Stimulated activated CD8-positive, alpha-beta memory T cell treated with anti-CD3 and anti-CD28 coated beads, Interleukin-12 subunit alpha, Interleukin-12 subunit beta, amount 100 ng/mL, for 24 hours (primary cell): ENCODE data around the gene PJA1.
A peak's percentile ranks its signal among the peaks of the same experiment; 100 is the strongest.

Source experiments
- DNase-seq: peaks from one replicate; pipeline ENCODE4 v3.0.0-alpha.2; 2020; ENCODE audit errors: extremely low read depth

PJA1 gene, protein sequence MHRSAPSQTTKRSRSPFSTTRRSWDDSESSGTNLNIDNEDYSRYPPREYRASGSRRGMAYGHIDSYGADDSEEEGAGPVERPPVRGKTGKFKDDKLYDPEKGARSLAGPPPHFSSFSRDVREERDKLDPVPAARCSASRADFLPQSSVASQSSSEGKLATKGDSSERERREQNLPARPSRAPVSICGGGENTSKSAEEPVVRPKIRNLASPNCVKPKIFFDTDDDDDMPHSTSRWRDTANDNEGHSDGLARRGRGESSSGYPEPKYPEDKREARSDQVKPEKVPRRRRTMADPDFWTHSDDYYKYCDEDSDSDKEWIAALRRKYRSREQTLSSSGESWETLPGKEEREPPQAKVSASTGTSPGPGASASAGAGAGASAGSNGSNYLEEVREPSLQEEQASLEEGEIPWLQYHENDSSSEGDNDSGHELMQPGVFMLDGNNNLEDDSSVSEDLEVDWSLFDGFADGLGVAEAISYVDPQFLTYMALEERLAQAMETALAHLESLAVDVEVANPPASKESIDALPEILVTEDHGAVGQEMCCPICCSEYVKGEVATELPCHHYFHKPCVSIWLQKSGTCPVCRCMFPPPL

DNA sequence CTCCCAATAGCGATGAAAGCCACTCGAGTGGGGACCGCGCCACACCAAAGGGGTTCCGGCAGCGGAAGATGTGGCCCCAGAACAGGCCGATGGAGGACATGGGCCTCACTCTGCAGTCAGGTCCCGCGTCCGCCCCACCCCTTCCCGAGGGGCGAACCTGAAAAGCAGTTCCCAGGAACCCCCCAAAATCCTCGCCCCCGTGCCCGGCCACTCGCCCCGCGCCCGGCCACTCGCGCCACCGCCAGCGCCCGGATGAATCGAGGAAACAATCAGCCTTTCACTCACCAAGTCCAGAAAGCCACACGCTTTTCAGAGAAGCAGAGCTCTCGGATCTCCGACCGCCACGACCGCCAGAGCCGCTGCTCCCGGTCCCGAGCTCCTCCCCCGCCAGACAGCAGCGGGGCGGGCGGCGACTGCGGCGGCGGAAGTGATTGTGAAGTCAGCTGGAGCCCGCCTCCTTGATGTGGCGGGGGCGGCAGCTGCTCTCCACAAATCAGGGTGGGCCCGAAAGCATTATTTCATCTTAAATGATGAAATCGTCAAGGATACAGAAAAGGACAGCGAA, at the start of gene PJA1:
Gene PJA1, minus strand, starts transcription at position 367 of the 565 bp plus-strand sequence. CDS start 2,380 bp downstream, outside the sequence.
- peak; percentile 32 for DNase-seq

DNA sequence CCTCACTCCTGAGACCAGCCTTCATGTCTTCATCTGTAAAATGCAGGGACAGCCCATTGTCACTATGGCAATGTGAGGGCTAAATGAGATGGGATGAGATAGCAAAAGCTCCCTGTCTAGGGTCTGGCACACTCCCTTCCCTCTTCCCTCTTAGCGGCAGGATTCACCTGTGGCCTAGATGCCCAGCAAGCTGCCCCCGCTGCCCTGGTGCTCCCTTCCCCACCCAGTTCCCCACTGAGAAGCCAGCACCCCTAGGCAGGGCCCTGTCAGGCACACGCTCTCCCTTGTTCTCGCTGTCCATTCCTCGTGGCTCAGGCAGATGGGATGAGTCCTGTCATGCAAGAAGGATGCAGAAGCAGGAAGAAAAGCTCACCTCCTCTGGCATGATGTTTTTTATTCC, 49.2 kb upstream of the PJA1 start:
- no peak for DNase-seq

DNA sequence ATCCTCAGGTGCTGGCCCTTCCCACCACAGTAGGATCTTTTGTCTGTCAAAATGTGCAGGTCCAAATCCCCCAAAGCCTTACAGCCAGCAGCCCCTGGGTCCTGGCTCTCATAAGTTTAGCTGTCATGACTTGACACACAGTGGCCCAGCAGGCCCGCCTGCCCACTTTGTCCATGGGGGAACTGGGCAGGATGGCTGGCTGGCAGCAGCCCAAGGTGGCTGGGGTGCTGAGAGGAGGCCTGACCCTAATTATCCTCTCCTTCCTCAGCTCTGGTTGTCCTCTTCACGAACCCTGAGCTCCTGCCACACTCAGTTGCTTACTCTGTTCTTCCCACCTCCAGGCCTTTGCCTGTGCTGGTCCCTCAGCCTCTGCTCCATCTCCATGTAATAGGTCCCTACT, 46.4 kb upstream of the PJA1 start:
- DNase-seq = no peak

DNA sequence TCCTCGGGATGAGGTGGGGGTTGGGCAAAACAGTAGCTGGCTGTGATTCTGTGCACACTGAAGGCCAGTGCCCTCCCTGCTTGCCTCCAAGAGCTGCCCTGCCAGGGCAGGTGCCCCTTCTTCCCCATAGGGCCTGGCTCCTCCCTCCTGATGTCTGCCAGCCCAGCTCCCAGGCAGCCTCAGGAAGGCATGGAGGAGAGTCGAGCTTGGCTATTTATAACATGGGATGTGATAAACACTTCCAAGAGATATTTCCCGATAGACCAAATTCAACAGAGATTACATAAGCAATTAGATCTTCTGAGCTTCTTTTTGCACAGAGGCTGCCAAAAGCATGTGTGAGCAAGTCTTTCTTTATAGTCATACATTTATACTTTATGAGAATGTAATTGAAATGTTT, 45.3 kb upstream of the PJA1 start:
- no peak for DNase-seq

DNA sequence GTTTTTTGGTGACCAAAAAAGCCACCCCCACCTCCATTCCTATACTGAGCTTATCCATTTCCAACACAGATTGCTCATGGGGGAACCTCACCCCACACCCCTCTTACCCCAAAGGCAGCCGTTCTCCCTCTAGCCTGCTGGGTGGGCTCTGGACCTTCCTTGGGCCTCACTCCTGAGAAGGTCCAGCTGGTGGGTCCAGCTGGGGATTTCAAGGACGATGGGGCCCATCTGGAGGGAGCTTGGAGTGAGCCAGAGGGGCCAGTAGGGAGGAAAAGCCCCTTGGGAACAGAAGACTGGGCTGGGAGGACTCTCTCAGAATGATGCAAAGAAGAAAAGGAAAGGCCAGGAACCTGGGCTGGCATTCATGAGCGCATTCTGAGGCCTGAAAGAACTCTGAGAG, 42.0 kb upstream of the PJA1 start:
- DNase-seq = no peak

DNA sequence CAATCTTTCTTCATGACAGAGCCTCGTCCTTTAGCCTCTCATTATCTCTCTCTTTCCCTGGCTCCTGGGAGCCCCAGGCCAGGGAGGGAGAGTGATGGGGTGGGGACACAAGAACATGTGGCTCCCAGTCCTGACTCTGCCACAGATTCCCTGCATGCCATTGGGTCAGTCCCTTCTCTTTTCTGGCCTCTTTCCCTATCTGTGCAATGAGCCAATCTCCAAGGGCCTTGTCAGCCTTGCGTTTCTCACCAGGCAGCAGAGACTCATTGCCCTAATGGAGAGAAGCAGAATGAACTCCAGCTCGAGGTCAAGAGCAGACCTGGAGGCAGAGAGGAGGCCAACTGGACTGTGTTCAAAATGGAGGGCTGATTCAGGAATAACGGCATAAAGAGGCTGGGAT, 38.4 kb upstream of the PJA1 start:
- no peak for DNase-seq

DNA sequence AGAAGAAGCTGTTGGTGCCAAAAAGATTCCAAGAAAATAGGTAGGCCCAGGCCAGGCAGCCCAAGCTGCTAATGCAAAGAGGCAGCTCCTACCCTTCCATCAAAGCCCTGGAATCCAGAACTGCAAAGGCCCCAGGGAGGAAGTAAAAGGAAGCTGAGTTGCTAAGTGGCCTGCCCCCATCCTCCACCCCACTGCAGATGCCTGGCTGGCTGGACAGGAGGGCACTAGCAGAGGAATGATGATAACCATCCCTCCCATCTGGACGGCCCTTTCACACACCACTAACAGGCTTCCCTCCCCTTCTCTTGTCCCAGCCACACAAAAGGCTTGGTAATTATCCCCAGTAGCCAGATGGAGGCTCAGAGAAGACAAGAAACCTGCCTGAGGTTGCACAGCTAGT, 32.4 kb upstream of the PJA1 start:
- no peak for DNase-seq

DNA sequence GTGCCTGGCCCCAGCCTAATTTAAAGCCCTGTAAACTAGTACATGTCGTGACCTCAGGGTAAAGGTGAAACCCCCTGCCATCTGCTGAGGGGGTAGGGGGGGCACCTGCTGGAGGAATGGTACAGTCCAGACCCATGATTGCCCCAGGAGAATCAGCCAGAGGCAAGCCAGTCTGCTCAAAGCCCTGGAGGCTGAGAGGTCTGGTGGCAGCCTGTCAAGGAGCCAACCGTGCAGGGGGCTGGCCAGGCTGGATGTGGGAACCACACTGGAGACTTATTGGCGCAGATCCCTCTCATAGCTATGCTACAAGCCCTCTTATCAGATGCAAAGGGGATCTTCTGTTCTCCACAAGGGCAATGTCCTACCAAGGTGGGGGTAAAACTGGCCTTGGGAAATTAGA, 31.4 kb upstream of the PJA1 start:
- no peak for DNase-seq

DNA sequence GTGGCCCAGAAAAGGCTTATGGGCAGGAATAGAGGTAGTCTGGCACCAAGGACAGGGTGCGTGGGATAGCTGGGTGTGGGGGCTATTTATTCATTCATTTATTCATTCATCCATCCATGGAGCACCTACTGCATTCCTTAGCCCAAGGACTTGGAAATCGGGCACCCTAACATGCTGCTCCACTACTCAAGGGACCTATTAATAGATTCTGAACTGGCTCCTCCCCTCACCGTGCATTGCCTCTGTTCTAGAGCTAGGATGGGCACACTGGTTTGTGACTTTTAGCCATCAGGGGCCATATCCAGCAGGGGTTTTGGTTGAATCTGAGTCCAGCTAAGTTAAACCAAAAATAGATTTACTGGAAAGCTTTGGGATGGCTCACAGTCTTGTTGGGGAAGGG, 30.6 kb upstream of the PJA1 start:
- DNase-seq = no peak

DNA sequence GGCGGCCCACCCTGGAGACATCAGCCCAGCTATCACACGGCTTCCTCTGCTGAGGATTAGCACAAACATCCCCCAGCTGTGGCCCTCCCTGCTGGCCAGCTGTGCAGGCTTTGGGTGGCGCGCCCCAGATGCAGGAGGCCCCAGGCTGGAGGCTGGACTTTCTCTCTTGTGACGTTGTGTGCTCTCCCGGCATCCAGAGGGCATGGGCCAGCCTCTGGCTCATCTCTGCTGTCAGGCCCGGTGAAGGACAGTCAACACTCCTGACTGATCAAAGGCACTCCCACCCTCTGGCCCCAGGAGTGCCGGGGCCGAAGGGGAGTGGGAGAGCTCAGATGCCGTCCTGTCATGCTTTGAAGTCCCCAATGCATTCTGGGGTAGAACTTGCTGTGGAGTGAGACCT, 29.9 kb upstream of the PJA1 start:
- DNase-seq = no peak

DNA sequence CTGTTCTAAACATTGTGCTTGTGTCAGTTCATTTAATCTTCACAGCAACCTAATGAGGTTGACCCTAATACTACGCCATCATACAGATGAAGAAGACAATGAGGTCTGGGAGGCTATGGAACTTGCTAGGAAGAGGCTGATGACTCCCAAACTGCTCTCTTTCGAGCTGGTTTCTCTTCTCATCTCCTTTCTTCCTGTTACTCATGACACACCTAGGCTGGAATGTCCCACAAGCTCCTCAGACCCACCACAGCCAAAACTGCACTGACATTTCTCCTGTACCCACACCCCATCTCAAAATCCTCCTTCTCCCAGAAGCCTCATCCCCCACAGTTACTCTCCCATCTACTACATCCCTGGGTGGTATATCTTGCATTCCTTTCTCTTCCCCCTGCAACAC, 27.4 kb upstream of the PJA1 start:
- no peak for DNase-seq

DNA sequence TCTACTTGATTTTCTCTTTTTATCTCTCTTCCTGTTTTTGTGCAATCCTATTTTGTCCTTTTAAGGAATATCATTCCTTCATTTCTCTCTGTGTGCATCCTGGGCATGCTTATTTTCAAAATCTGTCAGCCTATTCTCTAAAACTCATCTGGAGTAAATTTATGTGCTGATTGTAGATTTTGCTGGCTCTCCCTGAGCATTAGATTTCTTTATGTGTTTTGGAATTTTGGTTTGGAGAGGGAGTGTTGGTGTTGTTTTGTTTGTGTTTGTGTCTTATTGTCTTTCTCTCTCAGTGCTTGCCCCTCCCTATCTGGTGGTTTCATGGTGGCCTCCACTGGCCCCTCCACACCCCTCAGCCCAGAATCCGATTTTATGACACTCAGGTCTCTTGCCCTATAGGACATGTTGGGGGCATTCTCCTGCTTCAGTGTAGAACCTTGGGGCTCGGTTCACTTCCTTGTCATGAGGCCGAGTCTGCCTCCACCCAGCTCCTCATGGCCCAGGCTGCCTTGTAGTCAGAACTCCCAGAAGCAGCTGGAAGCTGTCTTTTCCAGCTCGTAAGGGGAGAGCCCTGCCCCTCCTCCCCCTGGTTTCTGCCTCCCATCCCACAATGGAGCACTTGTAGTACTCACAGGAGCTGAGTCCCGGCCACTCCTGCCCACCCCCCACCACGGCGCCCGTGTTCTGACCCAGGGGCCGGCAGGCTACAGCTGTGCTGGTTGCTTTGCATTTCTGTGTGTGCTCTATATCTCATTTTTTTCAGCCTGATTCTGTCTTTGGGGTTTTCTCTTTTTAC, 24.5 kb upstream of the PJA1 start:
- DNase-seq = no peak

DNA sequence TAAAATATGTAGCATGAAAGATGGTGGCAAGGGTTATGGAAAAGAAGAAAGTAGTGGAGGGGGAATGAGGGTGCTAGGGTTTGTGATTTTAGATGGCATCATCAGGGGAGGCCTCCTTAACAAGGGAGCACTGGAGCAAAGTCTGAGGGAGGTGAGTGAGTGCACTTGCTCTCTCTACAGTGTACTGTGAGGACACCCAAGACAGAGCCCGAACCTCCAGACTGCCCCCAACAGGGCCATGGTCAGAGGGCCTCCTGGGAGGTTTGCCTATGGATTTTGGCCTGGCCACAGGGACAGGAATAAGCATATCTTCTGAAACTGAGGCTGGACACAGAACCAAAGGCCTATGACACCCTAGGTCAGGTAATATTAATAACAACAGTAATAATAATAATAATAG, 21.4 kb upstream of the PJA1 start:
- no peak for DNase-seq

DNA sequence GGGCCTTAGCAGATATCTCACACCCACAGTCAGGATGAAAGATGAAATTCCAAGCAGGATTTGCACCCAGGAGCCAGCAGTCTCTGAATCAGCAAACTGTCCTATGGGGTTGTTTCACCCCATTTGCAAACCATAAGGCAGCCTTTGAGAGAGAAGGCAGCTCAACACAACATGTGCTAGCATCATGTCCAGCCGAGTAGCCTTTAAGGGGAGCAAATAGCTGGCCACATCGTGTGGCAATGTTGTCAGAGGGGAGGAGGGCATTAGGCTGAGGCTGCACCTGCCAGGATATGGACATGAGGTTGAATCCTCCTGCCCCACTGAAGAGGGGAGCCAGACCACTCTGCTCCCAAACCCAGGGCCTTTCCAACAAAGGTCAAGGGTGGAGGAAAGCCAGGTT, 20.6 kb upstream of the PJA1 start:
- no peak for DNase-seq

DNA sequence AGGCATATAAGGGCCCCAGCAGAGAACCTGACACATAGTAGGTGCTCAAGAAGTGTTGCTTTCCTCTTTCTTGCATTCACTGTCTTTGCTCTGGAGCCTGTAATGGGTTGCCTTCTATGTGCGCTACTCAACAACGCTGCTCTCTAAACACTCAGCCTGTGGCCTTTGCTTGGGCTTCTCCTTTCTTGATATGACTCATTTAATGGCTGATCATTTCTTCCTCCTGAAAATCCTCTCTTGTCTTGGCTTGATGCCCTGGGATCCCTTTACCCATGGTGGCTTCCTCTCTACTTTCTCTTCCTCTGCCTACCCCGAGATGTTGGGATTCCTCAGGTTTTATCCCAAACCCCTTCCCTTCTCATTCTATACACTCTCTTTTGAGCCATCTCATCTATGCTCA, 19.9 kb upstream of the PJA1 start:
- no peak for DNase-seq

DNA sequence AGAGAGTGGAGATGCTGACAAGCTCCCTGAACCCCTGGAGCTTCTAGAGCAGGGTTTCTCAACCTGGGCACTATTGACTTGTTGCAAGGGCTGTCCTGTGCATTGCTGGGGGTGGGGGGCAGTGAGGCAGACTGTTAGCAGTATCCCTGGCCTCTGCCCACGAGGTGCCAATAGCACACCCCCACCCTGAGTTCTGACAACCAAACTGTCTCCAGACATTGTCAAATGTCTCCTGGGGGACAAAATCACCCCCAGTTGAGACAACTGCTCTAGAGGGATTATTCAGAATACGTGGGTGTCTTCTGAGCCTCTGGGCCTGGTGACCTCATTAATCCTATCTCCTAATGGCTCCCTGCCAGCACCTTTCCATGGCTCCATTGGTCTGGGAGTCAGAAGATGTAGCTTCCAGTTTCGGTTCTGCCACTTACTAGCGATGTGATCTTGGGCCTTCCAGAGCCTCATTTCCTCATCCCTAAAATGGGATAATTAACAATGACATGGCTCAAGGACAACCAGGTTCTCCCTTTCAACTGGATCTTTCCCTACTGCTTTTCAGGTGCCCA, 17.6 kb upstream of the PJA1 start:
- no peak for DNase-seq

DNA sequence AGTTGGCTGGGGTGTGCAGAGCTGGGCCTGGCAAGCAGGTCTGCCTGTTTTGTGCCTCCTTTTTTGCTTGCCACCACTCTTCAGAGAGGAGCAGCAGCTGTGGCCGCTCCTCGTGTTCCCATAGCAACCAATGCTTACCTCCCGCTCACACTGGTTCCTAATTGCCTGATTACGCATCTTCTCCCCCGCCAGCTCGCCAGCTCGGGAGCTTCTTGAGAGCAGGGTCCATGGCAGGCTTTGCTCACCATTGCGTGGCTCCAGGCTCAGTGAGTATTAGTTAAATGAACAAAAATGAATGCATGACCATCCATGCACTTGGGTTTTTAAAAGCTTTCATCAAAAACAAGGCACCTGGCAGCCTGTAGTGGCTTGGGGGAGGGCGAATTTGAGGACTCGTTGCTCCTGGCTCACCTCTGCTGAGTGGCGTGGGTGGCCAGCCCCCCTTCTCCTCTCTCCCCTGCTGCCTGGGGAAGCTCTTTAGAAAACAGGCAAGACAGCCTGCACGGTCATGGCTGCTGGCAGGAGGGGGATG, 14.2 kb upstream of the PJA1 start:
- DNase-seq = no peak

DNA sequence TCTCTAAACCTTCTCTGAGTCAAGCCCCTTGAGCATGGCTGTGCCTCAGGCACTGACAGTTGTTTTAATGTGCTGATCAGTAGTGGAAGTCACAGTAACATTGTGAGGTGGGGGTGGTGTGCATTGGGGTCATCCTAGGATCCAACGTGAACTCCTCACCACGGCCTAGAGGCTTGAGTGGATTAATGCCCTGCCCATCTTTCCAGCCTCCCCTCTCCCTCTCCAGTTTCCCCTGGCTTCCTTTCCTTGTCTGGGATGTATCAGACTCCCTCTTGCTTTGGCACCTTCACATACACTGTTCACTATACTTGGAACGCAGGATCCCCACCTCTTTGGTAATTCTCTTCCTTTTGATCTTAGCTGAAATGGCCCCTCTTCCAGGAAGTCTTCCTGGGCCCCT, 13.3 kb upstream of the PJA1 start:
- DNase-seq = no peak

DNA sequence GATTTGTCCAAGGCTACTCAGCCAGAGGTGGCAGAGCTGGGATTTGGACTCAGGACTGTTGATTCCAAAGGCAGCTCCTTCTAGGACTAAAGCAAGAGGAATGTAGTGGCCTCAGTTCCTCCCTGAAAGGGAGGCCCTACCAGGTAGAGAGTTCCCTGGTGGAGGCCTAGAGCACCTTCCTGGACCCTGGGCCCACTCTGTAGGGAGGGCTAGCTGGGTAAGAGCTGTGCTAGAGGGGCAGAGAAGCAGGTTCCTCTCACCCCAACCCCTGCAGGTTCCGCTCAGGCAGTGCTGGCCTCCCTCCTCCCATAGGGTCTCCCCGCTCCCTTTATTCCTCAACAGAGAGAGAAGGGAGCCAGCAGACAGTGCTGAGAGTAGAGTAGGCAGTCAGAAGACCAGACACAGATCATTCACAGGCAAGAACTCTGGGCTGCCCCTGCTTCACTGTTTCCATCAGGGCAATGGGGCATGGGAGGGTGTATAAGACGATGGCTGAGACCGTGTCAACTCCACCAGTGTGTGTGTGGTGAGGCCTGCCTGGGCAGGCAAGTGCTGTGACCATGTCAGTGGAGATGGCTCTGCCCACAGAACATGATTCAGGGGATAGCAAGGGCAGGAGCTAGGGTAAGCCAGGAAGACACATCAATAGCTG, 12.4 kb upstream of the PJA1 start:
- DNase-seq = no peak

DNA sequence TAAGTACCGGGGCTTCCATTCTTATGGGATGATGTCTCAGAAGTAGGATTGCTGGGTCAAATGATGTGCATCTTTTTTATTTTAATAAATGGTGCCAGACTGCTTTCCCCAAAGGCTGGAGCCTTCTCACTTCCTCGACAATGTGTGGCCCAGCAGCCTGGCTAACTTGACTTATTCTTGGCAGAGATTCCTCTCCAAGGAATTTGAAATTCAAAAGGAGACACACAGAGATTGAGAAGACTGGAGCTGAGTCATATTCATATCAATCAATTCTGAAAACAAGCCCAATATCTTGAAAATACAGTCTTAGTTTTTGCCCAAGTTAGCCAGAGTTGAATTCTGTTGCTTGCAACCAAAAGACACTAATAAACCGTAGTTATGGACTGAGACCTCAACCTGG, 10.8 kb upstream of the PJA1 start:
- no peak for DNase-seq

DNA sequence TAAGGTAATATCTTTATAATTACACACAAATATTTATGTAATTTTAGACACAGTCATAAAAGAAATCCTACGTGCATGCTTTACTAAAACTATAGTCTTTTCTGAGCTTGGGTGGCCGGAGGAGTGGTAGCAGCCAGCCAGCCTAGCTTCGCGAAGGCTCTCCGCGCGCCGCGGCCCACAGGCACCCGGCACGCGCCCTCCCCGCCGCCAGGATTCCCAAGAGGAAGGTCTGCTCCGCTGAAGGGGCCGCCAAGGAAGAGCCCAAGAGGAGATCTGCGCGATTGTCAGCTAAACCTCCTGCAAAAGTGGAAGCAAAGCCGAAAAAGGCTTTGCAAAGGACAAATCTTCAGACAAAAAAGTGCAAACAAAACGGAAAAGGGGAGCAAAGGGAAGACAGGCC, 8.7 kb upstream of the PJA1 start:
- no peak for DNase-seq

DNA sequence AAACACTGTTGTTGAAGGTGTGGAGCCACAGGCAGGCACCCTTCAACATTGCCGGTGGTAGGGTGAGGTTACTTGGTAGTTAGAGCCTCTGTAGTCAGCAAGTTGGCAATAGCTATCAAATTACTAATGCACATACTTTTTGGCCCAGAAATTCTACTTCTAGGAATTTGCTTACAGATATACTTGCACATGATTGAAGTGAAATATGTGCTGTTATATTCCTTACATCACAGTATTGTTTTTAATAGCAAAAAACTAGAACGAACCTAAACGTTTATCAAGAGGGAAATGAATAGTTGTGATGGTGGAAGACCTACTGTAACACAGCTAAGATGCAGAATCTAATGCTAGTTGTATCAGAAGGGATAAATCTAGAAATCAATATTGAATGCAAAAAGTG, 7.7 kb upstream of the PJA1 start:
- DNase-seq = no peak
